HepG2 (cell line): Measurements from ENCODE around the gene ZNF616.

Experiments
- CREM ChIP-seq, 2 experiments: sonication (generic) in 1 of 2; formaldehyde crosslinking in 1 of 2; IDR thresholded peaks; 2 replicates each; pipeline versions ENCODE4 v1.4.0 to v1.6.1; 2016 to 2020; ENCODE audit warnings: antibody characterized with exemption in 1 of 2, mild to moderate bottlenecking in 1 of 2, missing genetic modification reagents in 1 of 2
- ERF ChIP-seq: IDR thresholded peaks from 2 replicates; pipeline ENCODE4 v1.6.1; 2018; ENCODE audit warnings: missing biosample characterization, missing genetic modification reagents
- GATAD2A ChIP-seq: IDR thresholded peaks from 2 replicates; pipeline ENCODE4 v1.6.1; 2016
- NPAS2 ChIP-seq: sonication (generic); formaldehyde crosslinking; IDR thresholded peaks from 2 replicates; pipeline ENCODE4 v1.8.0; 2022; ENCODE audit warnings: mild to moderate bottlenecking, missing genetic modification reagents, borderline replicate concordance
- PRDM15 ChIP-seq: sonication (generic); formaldehyde crosslinking; IDR thresholded peaks from 2 replicates; pipeline ENCODE4 v1.4.0; 2020; ENCODE audit warnings: missing genetic modification reagents
- RFX5 ChIP-seq: IDR thresholded peaks from 2 replicates; pipeline ENCODE4 v1.6.1; 2011; ENCODE audit warnings: low read depth, low read length, improper control_type of control experiment

GRCh38 chr19:52066258-52066863 lies 73.4 kb downstream of the ZNF616 start:
- TF ChIP-seq ERF (CRISPR knock-in tag) (no peak), RFX5 (no peak), GATAD2A (CRISPR knock-in tag) (no peak), NPAS2 (no peak), PRDM15 (no peak), CREM (IDR thresholded peaks at IDR 0.05) (no peak), CREM (CRISPR knock-in tag; IDR thresholded peaks at IDR 0.05) (no peak)
